Osteoblast (primary cell): Measurements from ENCODE around the gene AKAP12. TPM values are rescaled to one million over a fixed set of nuclear protein-coding genes. Genes with fewer than 3 reads are reported as not detected.
A peak's percentile ranks its signal among the peaks of the same experiment; 100 is the strongest.

Experiments used
- DNase-seq: peaks from one replicate; pipeline ENCODE4 v3.0.0; 2011; ENCODE audit warnings: low spot score, mixed read lengths; ENCODE audit not compliant: insufficient read length; ENCODE audit errors: missing footprints
- H2AFZ ChIP-seq: 2 replicates; pipeline ENCODE4 v1.6.0; 2011; ENCODE audit warnings: mild to moderate bottlenecking, low read length
- H3K27ac ChIP-seq: 2 replicates; pipeline ENCODE4 v1.5.1; 2011; ENCODE audit warnings: mild to moderate bottlenecking, low read depth, low read length, moderate library complexity
- H3K27me3 ChIP-seq: 2 replicates; pipeline ENCODE4 v1.6.0; 2012; ENCODE audit warnings: mild to moderate bottlenecking, control low read depth, inconsistent platforms, low read length, moderate library complexity; ENCODE audit not compliant: insufficient read depth
- H3K36me3 ChIP-seq: 2 replicates; pipeline ENCODE4 v1.5.1; 2011; ENCODE audit warnings: mild to moderate bottlenecking, low read length, control low read depth, moderate library complexity; ENCODE audit not compliant: insufficient read depth
- H3K4me1 ChIP-seq: 2 replicates; pipeline ENCODE4 v1.5.1; 2011; ENCODE audit warnings: mild to moderate bottlenecking, low read length, control low read depth, moderate library complexity; ENCODE audit not compliant: insufficient read depth
- H3K4me2 ChIP-seq: 2 replicates; pipeline ENCODE4 v1.6.0; 2011; ENCODE audit warnings: mild to moderate bottlenecking, low read length; ENCODE audit not compliant: insufficient read depth
- H3K4me3 ChIP-seq: fragments of 200-600 bp; sonication (generic); 3 replicates; pipeline ENCODE4 v1.5.1; 2012; ENCODE audit warnings: mild to moderate bottlenecking, low read length, inconsistent platforms; ENCODE audit not compliant: insufficient read depth
- H3K79me2 ChIP-seq: 2 replicates; pipeline ENCODE4 v1.6.0; 2012; ENCODE audit warnings: mild to moderate bottlenecking, low read length, control low read depth, inconsistent platforms; ENCODE audit not compliant: insufficient read depth
- H3K9me3 ChIP-seq: 2 replicates; pipeline ENCODE4 v1.5.1; 2011; ENCODE audit warnings: low read depth, low read length, control low read depth
- H4K20me1 ChIP-seq: 2 replicates; pipeline ENCODE4 v1.6.0; 2012; ENCODE audit warnings: mild to moderate bottlenecking, low read length, control low read depth; ENCODE audit not compliant: insufficient read depth
- total RNA-seq: library from RNA; depleted of rRNA; stranded (reverse); fragments of >200 nt; gene quantifications from 2 replicates; pipeline ENCODE4 v1.2.3, GENCODE V29; 2012
- TF ChIP-seq, protein P1 (sequence below): IDR thresholded peaks from 2 replicates; pipeline ENCODE4 v1.5.1; 2011; ENCODE audit warnings: mild to moderate bottlenecking, low read depth, low read length, moderate library complexity; ENCODE audit errors: extremely low read depth

AKAP12 gene
- total RNA-seq, 1 donor, result 67.3 TPM

- no peak for DNase-seq
- H4K20me1 ChIP-seq, result no peaks in the 10 kb centered on the region
- peaks cover 3% of the 10 kb centered on the region for H3K4me1 ChIP-seq
- no peaks in the 10 kb centered on the region for H3K36me3 ChIP-seq
- peaks cover 2% of the 10 kb centered on the region for H3K79me2 ChIP-seq
- H3K4me3 ChIP-seq, result no peak overlapping the region
- H3K27me3 ChIP-seq, result no peaks in the 10 kb centered on the region
- TF ChIP-seq, protein P1, sequence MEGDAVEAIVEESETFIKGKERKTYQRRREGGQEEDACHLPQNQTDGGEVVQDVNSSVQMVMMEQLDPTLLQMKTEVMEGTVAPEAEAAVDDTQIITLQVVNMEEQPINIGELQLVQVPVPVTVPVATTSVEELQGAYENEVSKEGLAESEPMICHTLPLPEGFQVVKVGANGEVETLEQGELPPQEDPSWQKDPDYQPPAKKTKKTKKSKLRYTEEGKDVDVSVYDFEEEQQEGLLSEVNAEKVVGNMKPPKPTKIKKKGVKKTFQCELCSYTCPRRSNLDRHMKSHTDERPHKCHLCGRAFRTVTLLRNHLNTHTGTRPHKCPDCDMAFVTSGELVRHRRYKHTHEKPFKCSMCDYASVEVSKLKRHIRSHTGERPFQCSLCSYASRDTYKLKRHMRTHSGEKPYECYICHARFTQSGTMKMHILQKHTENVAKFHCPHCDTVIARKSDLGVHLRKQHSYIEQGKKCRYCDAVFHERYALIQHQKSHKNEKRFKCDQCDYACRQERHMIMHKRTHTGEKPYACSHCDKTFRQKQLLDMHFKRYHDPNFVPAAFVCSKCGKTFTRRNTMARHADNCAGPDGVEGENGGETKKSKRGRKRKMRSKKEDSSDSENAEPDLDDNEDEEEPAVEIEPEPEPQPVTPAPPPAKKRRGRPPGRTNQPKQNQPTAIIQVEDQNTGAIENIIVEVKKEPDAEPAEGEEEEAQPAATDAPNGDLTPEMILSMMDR, result no peak
- H2AFZ ChIP-seq, result no peak overlapping the region
- no peak overlapping the region for H3K27ac ChIP-seq
- H3K4me2 ChIP-seq, result no peak overlapping the region
- H3K9me3 ChIP-seq, result no peaks in the 10 kb centered on the region
Measured at GRCh38 chr6:151265282-151265681, 25.5 kb downstream of the AKAP12 start.

DNA sequence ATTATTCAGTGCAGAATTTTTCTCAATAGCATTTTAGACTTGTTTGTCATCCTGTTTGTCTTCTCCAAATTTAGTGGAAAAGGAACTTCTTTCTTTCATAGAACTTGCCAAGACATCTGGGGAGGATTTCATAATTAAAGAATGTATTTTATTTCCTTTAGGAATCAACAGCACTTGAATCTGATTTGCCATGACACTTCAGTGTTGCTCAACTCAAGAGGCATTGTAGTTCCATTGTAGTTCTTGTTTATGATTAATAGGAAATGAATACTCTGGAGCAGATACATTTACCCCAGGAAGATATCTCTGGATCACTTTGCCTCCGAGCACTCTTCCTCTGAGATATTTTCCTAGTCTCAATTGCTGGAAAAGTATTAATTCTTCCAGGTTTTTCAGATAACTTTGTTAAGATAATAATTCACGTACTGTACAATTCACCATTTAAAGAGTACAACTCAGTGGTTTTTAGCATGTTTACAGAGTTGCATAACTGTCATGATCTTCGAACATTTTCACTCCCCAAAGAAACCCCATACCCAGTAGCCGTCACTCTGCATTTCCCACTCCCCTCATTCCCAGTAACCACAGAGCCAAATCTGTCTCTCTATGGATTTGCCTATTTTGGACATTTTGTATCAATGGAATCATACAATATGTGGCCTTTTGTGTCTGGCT, 29.7 kb downstream of the AKAP12 start:
- H3K4me1 ChIP-seq, result peaks cover 3% of the 10 kb centered on the region
- H4K20me1 ChIP-seq, result no peaks in the 10 kb centered on the region
- no peaks in the 10 kb centered on the region for H3K79me2 ChIP-seq
- no peaks in the 10 kb centered on the region for H3K27me3 ChIP-seq
- no peaks in the 10 kb centered on the region for H3K9me3 ChIP-seq
- peak overlapping the region; percentile 42 for H2AFZ ChIP-seq
- no peak for DNase-seq
- peak overlapping the region; percentile 11 for H3K4me2 ChIP-seq
- H3K27ac ChIP-seq, result no peak overlapping the region
- no peak overlapping the region for H3K4me3 ChIP-seq
- H3K36me3 ChIP-seq, result no peaks in the 10 kb centered on the region
- TF ChIP-seq, protein P1, result no peak

DNA sequence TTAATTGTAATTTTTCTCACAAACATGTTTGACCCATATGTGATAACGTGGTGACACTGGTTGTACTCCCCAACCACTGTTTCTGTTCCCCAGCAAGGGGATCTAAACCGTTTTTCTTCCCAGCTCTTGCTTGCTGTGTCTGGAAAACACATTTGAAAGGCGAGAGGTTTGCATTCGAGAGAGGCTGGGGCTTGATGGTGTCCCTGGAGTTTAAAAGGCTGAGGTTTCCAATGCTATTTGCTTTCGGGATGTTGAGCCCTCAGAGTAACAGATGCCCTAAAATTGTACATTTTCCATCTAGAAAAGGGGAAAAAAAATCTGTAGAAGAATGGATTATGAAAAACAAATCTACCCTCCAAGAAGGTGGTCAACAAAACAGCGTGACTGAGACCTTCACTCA, 35.4 kb downstream of the AKAP12 start:
- TF ChIP-seq, protein P1, result no peak
- DNase-seq, result no peak
- H3K9me3 ChIP-seq, result no peaks in the 10 kb centered on the region
- H2AFZ ChIP-seq, result no peak overlapping the region
- H3K27me3 ChIP-seq, result no peaks in the 10 kb centered on the region
- peaks cover 9% of the 10 kb centered on the region for H3K4me1 ChIP-seq
- H3K79me2 ChIP-seq, result no peaks in the 10 kb centered on the region
- H3K27ac ChIP-seq, result no peak overlapping the region
- no peaks in the 10 kb centered on the region for H3K36me3 ChIP-seq
- no peaks in the 10 kb centered on the region for H4K20me1 ChIP-seq
- H3K4me2 ChIP-seq, result no peak overlapping the region
- H3K4me3 ChIP-seq, result no peak overlapping the region

- Histone ChIP-seq H3K4me1 (peaks cover 9% of the 10 kb centered on the region), H3K9me3 (no peaks in the 10 kb centered on the region), H3K27ac (no peak overlapping the region)
Measured at GRCh38 chr6:151275566-151275965, 35.8 kb downstream of the AKAP12 start.

More at GRCh38 chr6:151275566-151275965, 35.8 kb downstream of the AKAP12 start:
- Histone ChIP-seq H3K36me3 (no peaks in the 10 kb centered on the region), H3K4me3 (no peak overlapping the region), H2AFZ (no peak overlapping the region), H3K4me2 (no peak overlapping the region), H3K27me3 (no peaks in the 10 kb centered on the region), H4K20me1 (no peaks in the 10 kb centered on the region), H3K79me2 (no peaks in the 10 kb centered on the region)
- no peak for DNase-seq
- TF ChIP-seq, protein P1, result no peak
